Natural killer cell (primary cell): ENCODE measurements around the gene CSNK1E. TPM values are rescaled to one million over a fixed set of nuclear protein-coding genes. Genes with fewer than 3 reads are reported as not detected.

Experiments used
- ATAC-seq, 3 donors: fragments of 150-1000 bp in 2 of 3; fragments of 200-7000 bp in 1 of 3; cut with Tn5 transposase; 1 replicate in 1 of 3; 2 replicates in 2 of 3; pipeline ENCODE4 v1.10.0; 2021; ENCODE audit warnings: mild to moderate bottlenecking in 2 of 3, moderate library complexity in 2 of 3
- DNase-seq, 2 donors: peaks; one replicate each; pipeline versions ENCODE4 v3.0.0 to v3.0.0-alpha.2; 2013 to 2021; ENCODE audit warnings: mixed read lengths in 1 of 2
- H3K27ac ChIP-seq: one replicate; pipeline ENCODE4 v1.5.1; 2013; ENCODE audit warnings: mild to moderate bottlenecking, low read length
- H3K27me3 ChIP-seq: one replicate; pipeline ENCODE4 v1.6.1; 2013; ENCODE audit warnings: low read length; ENCODE audit not compliant: control insufficient read depth, insufficient read depth
- H3K36me3 ChIP-seq: one replicate; pipeline ENCODE4 v1.6.1; 2013; ENCODE audit warnings: low read length; ENCODE audit not compliant: control insufficient read depth, insufficient read depth
- H3K4me1 ChIP-seq: one replicate; pipeline ENCODE4 v1.6.1; 2013; ENCODE audit warnings: low read length; ENCODE audit not compliant: control insufficient read depth, insufficient read depth
- H3K4me3 ChIP-seq: one replicate; pipeline ENCODE4 v1.5.1; 2013; ENCODE audit warnings: low read length
- H3K9me3 ChIP-seq: one replicate; pipeline ENCODE4 v1.6.1; 2013; ENCODE audit warnings: low read length; ENCODE audit not compliant: control insufficient read depth, insufficient read depth
- H3K27ac Mint-ChIP-seq, 2 donors: one replicate each; pipeline ENCODE4 v1.8.0; 2022; ENCODE audit warnings: mild to moderate bottlenecking in 2 of 2, mixed read lengths in 2 of 2, moderate library complexity in 1 of 2
- H3K27me3 Mint-ChIP-seq, 2 donors: one replicate each; pipeline ENCODE4 v1.8.0; 2022; ENCODE audit warnings: low read depth in 2 of 2, mixed read lengths in 2 of 2
- H3K36me3 Mint-ChIP-seq: one replicate; pipeline ENCODE4 v1.8.0; 2022; ENCODE audit warnings: mixed read lengths
- H3K4me1 Mint-ChIP-seq, 2 donors: one replicate each; pipeline ENCODE4 v1.8.0; 2022; ENCODE audit warnings: mixed read lengths in 2 of 2
- H3K4me3 Mint-ChIP-seq: one replicate; pipeline ENCODE4 v1.8.0; 2022; ENCODE audit warnings: mild to moderate bottlenecking, moderate library complexity, mixed read lengths
- H3K9me3 Mint-ChIP-seq, 2 donors: one replicate each; pipeline ENCODE4 v1.8.0; 2022; ENCODE audit warnings: mixed read lengths in 2 of 2
- WGBS: methylation state at CpG from one replicate; pipeline ENCODE4 v1.1.7; 2013; ENCODE audit warnings: missing lambda C conversion rate; ENCODE audit not compliant: insufficient coverage; 5-methylcytosine and 5-hydroxymethylcytosine counted together
- intact Hi-C: fragments of 100-400 bp; cut with micrococcal nuclease; formaldehyde crosslinking; loops from one replicate; pipeline ENCODE4 v1.14.2; 2022
- total RNA-seq, 4 donors: library from RNA; stranded (reverse); fragments of 120-200 nt in 1 of 4; gene quantifications; one replicate each; pipeline versions ENCODE4 v1.2.3 to v1.2.4, GENCODE V29; 2013 to 2022
- TF ChIP-seq, protein P1 (sequence below): fragments of 200-600 bp; IDR thresholded peaks from one replicate; pipeline ENCODE4 v1.8.0; 2022; ENCODE audit warnings: antibody characterized with exemption

The CSNK1E gene
- total RNA-seq, 3 donors from 2014 or later (not counting 1 experiment from before 2014, with no cell fraction given), result 126 to 178 (median 149) TPM

DNA sequence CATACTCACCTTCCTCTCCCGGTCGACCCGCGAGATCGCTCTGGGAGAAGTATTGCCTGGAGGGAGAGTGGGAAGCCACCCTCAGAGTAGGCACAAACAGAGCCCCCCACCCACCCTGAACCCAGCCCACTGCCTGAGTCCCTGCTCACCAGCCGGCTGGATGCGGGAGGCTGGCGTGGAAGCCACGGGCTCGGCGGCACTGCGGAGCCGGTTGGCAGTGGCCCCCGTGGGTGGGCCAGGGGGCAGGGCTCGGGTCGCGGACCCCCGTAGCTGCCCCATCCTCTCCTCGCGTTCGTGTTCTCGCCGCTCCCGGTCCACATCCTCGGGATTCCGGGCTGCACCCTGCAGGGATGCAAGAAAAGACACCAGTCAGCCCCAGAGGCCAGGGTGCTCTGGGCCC, 23.0 kb downstream of the CSNK1E start:
- Histone ChIP-seq H3K27me3 (no peaks in the 10 kb centered on the region), H3K4me1 (no peaks in the 10 kb centered on the region), H3K9me3 (no peaks in the 10 kb centered on the region), H3K27ac (no peak overlapping the region), H3K4me3 (no peak overlapping the region), H3K36me3 (peaks cover 47% of the 10 kb centered on the region)
- no peaks in the 10 kb centered on the region for H3K9me3 Mint-ChIP-seq
- no peak for DNase-seq
- H3K4me1 Mint-ChIP-seq, result no peaks in the 10 kb centered on the region
- TF ChIP-seq, protein P1, sequence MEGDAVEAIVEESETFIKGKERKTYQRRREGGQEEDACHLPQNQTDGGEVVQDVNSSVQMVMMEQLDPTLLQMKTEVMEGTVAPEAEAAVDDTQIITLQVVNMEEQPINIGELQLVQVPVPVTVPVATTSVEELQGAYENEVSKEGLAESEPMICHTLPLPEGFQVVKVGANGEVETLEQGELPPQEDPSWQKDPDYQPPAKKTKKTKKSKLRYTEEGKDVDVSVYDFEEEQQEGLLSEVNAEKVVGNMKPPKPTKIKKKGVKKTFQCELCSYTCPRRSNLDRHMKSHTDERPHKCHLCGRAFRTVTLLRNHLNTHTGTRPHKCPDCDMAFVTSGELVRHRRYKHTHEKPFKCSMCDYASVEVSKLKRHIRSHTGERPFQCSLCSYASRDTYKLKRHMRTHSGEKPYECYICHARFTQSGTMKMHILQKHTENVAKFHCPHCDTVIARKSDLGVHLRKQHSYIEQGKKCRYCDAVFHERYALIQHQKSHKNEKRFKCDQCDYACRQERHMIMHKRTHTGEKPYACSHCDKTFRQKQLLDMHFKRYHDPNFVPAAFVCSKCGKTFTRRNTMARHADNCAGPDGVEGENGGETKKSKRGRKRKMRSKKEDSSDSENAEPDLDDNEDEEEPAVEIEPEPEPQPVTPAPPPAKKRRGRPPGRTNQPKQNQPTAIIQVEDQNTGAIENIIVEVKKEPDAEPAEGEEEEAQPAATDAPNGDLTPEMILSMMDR, result no peak
- H3K4me3 Mint-ChIP-seq, result no peak overlapping the region
- H3K27ac Mint-ChIP-seq, result no peak overlapping the region
- no peaks in the 10 kb centered on the region for H3K36me3 Mint-ChIP-seq
- no peak for ATAC-seq
- no peaks in the 10 kb centered on the region for H3K27me3 Mint-ChIP-seq
- 94% methylated on average over 22 of the region's 26 CpGs for WGBS
- intact Hi-C loops, result no loop called here

DNA sequence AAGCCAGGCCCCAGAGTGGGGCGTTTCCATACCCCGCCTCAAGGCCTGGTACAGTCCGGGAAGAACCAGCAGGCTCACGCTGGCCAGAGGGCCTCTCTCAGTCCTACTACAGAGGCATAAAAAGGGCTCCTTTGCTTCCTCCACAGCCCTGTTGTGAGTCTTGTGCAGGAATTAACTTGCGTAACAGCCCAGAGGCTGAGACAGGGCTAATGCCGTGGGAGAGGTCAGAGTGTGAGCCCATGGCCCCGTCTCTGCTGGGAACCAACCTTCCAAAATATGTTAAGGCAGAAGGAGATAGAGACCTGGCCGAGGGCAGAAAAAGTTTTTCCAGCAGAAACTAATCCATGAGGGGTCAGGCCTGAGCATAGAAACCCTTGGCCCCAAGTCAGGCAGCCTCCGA, 24.5 kb downstream of the CSNK1E start:
- no peaks in the 10 kb centered on the region for H3K4me1 ChIP-seq
- H3K4me3 ChIP-seq, result no peak overlapping the region
- intact Hi-C loops, result no loop called here
- 97% methylated on average over 9 of the region's 9 CpGs for WGBS
- Mint-ChIP-seq H3K27ac (no peak overlapping the region), H3K9me3 (no peaks in the 10 kb centered on the region), H3K27me3 (no peaks in the 10 kb centered on the region), H3K4me3 (no peak overlapping the region), H3K36me3 (no peaks in the 10 kb centered on the region), H3K4me1 (no peaks in the 10 kb centered on the region)
- DNase-seq (no peak), ATAC-seq (no peak)
- H3K27me3 ChIP-seq, result no peaks in the 10 kb centered on the region
- TF ChIP-seq, protein P1, result no peak
- H3K36me3 ChIP-seq, result peaks cover 33% of the 10 kb centered on the region
- H3K27ac ChIP-seq, result no peak overlapping the region
- H3K9me3 ChIP-seq, result no peaks in the 10 kb centered on the region

DNA sequence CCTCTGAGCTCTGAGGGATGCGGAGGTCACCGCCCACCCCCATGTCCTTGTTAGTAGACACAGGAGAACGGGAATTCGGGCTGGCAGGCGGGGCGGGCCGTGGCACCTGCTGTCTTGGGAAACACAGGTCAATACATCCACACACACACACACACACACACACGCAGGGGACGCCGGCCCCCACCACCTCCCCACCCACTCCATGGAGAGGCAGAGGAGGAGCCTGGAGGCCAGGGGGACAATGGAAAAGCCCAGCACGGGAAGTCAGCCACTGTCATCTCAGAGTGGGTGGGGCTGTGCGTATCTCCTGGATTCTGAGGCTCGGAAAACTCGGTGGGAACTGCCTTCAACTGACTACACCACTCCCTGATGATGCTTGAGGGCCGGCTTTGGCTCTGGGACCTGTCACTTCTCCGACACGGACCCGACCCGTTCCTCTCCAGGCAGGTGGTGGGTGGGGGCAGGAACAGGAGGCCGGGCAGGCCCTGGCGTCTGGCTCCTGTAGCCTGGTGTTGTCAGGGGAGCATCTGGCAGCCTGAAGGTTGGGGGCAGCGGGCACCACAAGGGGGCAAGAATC, 25.9 kb downstream of the CSNK1E start:
- no peak for DNase-seq
- H3K27me3 ChIP-seq, result no peaks in the 10 kb centered on the region
- no peaks in the 10 kb centered on the region for H3K9me3 ChIP-seq
- no peak overlapping the region for H3K27ac ChIP-seq
- intact Hi-C loops, result no loop called here
- no peak overlapping the region for H3K4me3 ChIP-seq
- H3K4me1 ChIP-seq, result no peaks in the 10 kb centered on the region
- peaks cover 19% of the 10 kb centered on the region for H3K36me3 ChIP-seq
- Mint-ChIP-seq H3K36me3 (no peaks in the 10 kb centered on the region), H3K27me3 (no peaks in the 10 kb centered on the region), H3K27ac (peak overlapping the region in 1 of 2 donors; percentile 59), H3K4me3 (no peak overlapping the region), H3K9me3 (no peaks in the 10 kb centered on the region), H3K4me1 (no peaks in the 10 kb centered on the region)
- 91% methylated on average over 22 of the region's 22 CpGs for WGBS
- ATAC-seq, result no peak
- TF ChIP-seq, protein P1, result no peak

DNA sequence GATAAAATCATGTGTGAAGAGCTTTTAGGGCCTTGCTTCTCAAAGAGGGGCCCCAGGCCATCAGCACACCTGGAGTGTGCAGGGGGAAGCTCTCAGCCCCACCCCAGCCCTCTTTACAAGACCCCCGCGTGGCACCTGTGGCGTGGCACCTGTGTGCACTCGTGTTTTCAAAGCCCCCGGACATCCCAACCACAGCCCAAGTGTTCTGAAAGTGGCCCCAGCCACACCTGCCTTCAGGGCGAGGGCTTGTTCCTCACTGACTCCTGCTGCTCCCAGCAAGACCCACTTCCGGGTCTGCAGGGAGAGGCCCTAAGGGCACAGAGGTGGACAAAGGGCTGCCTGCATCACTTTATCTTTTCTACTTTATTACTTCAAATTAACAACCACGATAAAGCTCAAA, 26.9 kb downstream of the CSNK1E start:
- Histone ChIP-seq H3K27me3 (no peaks in the 10 kb centered on the region), H3K4me1 (no peaks in the 10 kb centered on the region), H3K9me3 (no peaks in the 10 kb centered on the region), H3K36me3 (peaks cover 13% of the 10 kb centered on the region), H3K4me3 (no peak overlapping the region), H3K27ac (no peak overlapping the region)
- no peaks in the 10 kb centered on the region for H3K9me3 Mint-ChIP-seq
- WGBS, result 58% methylated on average over 7 of the region's 8 CpGs
- no peaks in the 10 kb centered on the region for H3K27me3 Mint-ChIP-seq
- intact Hi-C loops, result no loop called here
- H3K36me3 Mint-ChIP-seq, result no peaks in the 10 kb centered on the region
- DNase-seq (no peak), ATAC-seq (no peak)
- TF ChIP-seq, protein P1, result no peak
- no peak overlapping the region for H3K4me3 Mint-ChIP-seq
- no peak overlapping the region for H3K27ac Mint-ChIP-seq
- H3K4me1 Mint-ChIP-seq, result no peaks in the 10 kb centered on the region
